GM19328 (cell line): ENCODE data around the gene PSMG3.
A peak's percentile ranks its signal among the peaks of the same experiment; 100 is the strongest.

Experiments used
- ATAC-seq: cut with Tn5 transposase; IDR thresholded peaks from one replicate; pipeline ENCODE4 v1.9.1; 2021; ENCODE audit warnings: mild to moderate bottlenecking, moderate library complexity; ENCODE audit not compliant: unreplicated experiment

The PSMG3 gene

GRCh38 chr7:1580422-1581030 is 10.7 kb upstream of the PSMG3 start:
- ATAC-seq, result no peak

GRCh38 chr7:1579481-1580421 is 9.9 kb upstream of the PSMG3 start:
- ATAC-seq, result no peak

GRCh38 chr7:1578513-1578912 is 8.7 kb upstream of the PSMG3 start:
- no peak for ATAC-seq

- no peak for ATAC-seq
These were observed 6.9 kb upstream of the PSMG3 start for GRCh38 chr7:1576521-1577253.

GRCh38 chr7:1575809-1576208 is 6.0 kb upstream of the PSMG3 start:
- no peak for ATAC-seq

- no peak for ATAC-seq
These were observed 2.4 kb upstream of the PSMG3 start for GRCh38 chr7:1572111-1572822.

GRCh38 chr7:1569440-1569832 is 396 bp downstream of the PSMG3 start:
- ATAC-seq, result peak; percentile 22

GRCh38 chr7:1569016-1569415 is 816 bp downstream of the PSMG3 start:
- no peak for ATAC-seq

GRCh38 chr7:1567896-1568510 is 1.8 kb downstream of the PSMG3 start:
- ATAC-seq, result no peak

GRCh38 chr7:1567049-1567771 is 2.6 kb downstream of the PSMG3 start:
- ATAC-seq, result no peak

GRCh38 chr7:1566687-1567048 is 3.2 kb downstream of the PSMG3 start:
- ATAC-seq, result no peak

- ATAC-seq, result no peak
These were observed 5.2 kb downstream of the PSMG3 start for GRCh38 chr7:1564603-1565022.

- no peak for ATAC-seq
These were observed 5.7 kb downstream of the PSMG3 start for GRCh38 chr7:1563981-1564602.

- ATAC-seq, result no peak
These were observed 7.2 kb downstream of the PSMG3 start for GRCh38 chr7:1562597-1563051.

GRCh38 chr7:1562116-1562515 is 7.7 kb downstream of the PSMG3 start:
- ATAC-seq, result no peak

GRCh38 chr7:1561036-1561940 is 8.5 kb downstream of the PSMG3 start:
- no peak for ATAC-seq

- no peak for ATAC-seq
These were observed 9.2 kb downstream of the PSMG3 start for GRCh38 chr7:1560620-1561031.
